Measurements from ENCODE around the gene AP3B2. TPM values are rescaled to one million over a fixed set of nuclear protein-coding genes. Genes with fewer than 3 reads are reported as not detected.

Gene AP3B2
- total and polyA plus RNA-seq, 2 donors (not counting 3 experiments of a cell fraction or from before 2014, with no cell fraction given) = not detected

GRCh38 chr15:82655606-82656005 is 54.1 kb downstream of the AP3B2 start:
- H2AFZ ChIP-seq (ENCODE audit: low read depth, low read length) = no peak overlapping the region
- no peak for DNase-seq (ENCODE audit: low read depth, low spot score)
- FAIRE-seq = no peak
- BruUV-seq (replicated peaks) = no TSS peak
- no peaks in the 10 kb centered on the region for H3K79me2 ChIP-seq (ENCODE audit: control insufficient read depth, insufficient read depth, low read length)
- no peaks in the 10 kb centered on the region for H3K9me1 ChIP-seq (replicated peaks; ENCODE audit: control insufficient read depth, extremely low read depth, insufficient read depth, low read length)
- H3K9ac ChIP-seq (replicated peaks; ENCODE audit: extremely low read depth, insufficient read depth, low read length) = no peak overlapping the region
- TF ChIP-seq POLR2A (IDR thresholded peaks at IDR 0.05; ENCODE audit: low read depth, low read length) (no peak), MYC (IDR thresholded peaks at IDR 0.05; ENCODE audit: low read depth, low read length) (no peak), POLR2AphosphoS5 (IDR thresholded peaks at IDR 0.05; ENCODE audit: insufficient read depth, low read depth, low read length) (no peak), EZH2 (IDR thresholded peaks at IDR 0.05; ENCODE audit: borderline replicate concordance, low read depth, low read length, severe bottlenecking) (no peak), JUN (IDR thresholded peaks at IDR 0.05; ENCODE audit: borderline replicate concordance, insufficient read depth, insufficient read length, low read depth) (no peak), FOS (IDR thresholded peaks at IDR 0.05; ENCODE audit: borderline replicate concordance, insufficient read depth, low read length) (no peak), GATA2 (IDR thresholded peaks at IDR 0.05; ENCODE audit: insufficient read depth, insufficient read length, low read depth, low read length) (no peak)
- TF ChIP-seq, protein P1, sequence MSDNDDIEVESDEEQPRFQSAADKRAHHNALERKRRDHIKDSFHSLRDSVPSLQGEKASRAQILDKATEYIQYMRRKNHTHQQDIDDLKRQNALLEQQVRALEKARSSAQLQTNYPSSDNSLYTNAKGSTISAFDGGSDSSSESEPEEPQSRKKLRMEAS (IDR thresholded peaks at IDR 0.05; ENCODE audit: insufficient read depth, insufficient read length) = no peak
- H3K4me2 ChIP-seq (ENCODE audit: insufficient read depth, low read length) = no peak overlapping the region
- H3K27ac ChIP-seq (ENCODE audit: insufficient read depth, low read depth, low read length) = no peak overlapping the region
- H3K27me3 ChIP-seq (ENCODE audit: control insufficient read depth in 2 of 2, insufficient read depth in 2 of 2, low read length in 2 of 2) = no peaks in the 10 kb centered on the region
- no peak overlapping the region for H3K4me3 ChIP-seq (replicated peaks in 1 of 3; ENCODE audit: insufficient read depth in 1 of 3, low read depth in 1 of 3, low read length in 3 of 3)
- ChIA-PET CTCF (no interaction called here), POLR2A (interaction anchor here (0.5 kb wide), 1 partner anchor 115 kb away, joined by 4 read pairs; no protein-coding TSS in a partner anchor)
- no peaks in the 10 kb centered on the region for H3K4me1 ChIP-seq (ENCODE audit: control insufficient read depth, extremely low read depth, insufficient read depth, low read length)
- dilution Hi-C loops (cut with MboI; ENCODE audit: extremely low pct_ligation_motif_present, low sequenced_read_pairs) = no loop called here
- intact Hi-C loops (cut with micrococcal nuclease) = no loop called here
- no peaks in the 10 kb centered on the region for H4K20me1 ChIP-seq (replicated peaks; ENCODE audit: control insufficient read depth, extremely low read depth, insufficient read depth, low read length)
- no peaks in the 10 kb centered on the region for H3K9me3 ChIP-seq (replicated peaks; ENCODE audit: control insufficient read depth, insufficient read depth, low read length)
- no peaks in the 10 kb centered on the region for H3K36me3 ChIP-seq (ENCODE audit: control insufficient read depth in 2 of 2, extremely low read depth in 1 of 2, insufficient read depth in 2 of 2, low read length in 2 of 2)
